ENCODE measurements around the gene CSTF3. TPM values are rescaled to one million over a fixed set of nuclear protein-coding genes. Genes with fewer than 3 reads are reported as not detected.
"Not testable (repeated sequence)": the region's sequence is repeated elsewhere in the genome, so short reads cannot be mapped to it uniquely, and the experiment has no call there.

Gene CSTF3
- total RNA-seq, 2 experiments from 2014 or later = 31.7 to 33.7 TPM

DNA sequence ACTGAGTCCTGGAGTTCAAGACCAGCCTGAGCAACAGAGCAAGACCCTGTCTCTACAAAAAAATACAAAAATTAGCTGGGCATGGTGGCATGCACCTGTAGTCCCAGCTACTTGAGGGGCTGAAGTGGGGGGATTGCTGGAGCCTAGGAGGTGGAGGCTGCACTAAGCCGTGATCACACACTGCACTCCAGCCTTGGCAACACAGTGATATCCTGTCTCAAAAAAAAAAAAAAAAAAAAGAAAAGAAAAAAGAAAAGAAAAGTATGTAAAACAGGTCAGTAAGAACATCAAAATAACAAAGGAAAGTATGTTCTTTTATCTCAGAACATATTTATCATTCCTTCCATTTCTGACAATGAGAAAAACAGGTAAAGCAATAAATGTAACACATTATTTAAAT lies 38.6 kb downstream of the CSTF3 start:
- DNase-seq; H3K4me3 Mint-ChIP-seq; H3K36me3 Mint-ChIP-seq; H3K9me3 Mint-ChIP-seq; CTCF ChIA-PET; H3K27ac Mint-ChIP-seq; intact Hi-C loops (cut with micrococcal nuclease); H3K4me1 Mint-ChIP-seq (ENCODE audit: low read depth); H3K27me3 Mint-ChIP-seq; POLR2A ChIA-PET: not testable (repeated sequence)

DNA sequence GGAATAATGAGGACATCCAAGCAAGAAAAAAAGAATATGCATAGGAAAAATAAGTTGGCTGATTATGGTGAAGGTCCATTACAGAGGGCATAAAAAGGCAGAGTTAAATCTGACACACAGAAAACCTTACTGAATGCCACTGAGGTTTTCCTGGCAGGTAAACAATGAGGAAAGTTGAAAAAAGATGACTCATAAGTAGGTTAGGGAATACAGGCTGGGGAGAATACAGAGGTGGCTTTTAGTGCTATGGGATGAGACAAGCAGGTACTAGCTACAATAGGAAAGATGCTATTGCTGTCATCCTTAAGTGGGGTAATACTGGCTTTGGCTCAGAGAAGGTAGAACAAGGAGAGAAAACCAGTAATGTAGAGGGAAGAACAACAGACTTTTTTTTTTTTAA lies 44.7 kb downstream of the CSTF3 start:
- no peak overlapping the region for H3K27ac Mint-ChIP-seq
- ChIA-PET CTCF (interaction anchor here (0.6 kb wide), 1 partner anchor 11 kb away, joined by 3 read pairs; no protein-coding TSS in a partner anchor), POLR2A (no interaction called here)
- DNase-seq = no peak
- H3K4me1 Mint-ChIP-seq (ENCODE audit: low read depth) = peaks cover 3% of the 10 kb centered on the region
- H3K27me3 Mint-ChIP-seq = no peaks in the 10 kb centered on the region
- no peak overlapping the region for H3K4me3 Mint-ChIP-seq
- H3K9me3 Mint-ChIP-seq = no peaks in the 10 kb centered on the region
- intact Hi-C loops (cut with micrococcal nuclease) = no loop called here
- H3K36me3 Mint-ChIP-seq = peaks cover 1% of the 10 kb centered on the region

DNA sequence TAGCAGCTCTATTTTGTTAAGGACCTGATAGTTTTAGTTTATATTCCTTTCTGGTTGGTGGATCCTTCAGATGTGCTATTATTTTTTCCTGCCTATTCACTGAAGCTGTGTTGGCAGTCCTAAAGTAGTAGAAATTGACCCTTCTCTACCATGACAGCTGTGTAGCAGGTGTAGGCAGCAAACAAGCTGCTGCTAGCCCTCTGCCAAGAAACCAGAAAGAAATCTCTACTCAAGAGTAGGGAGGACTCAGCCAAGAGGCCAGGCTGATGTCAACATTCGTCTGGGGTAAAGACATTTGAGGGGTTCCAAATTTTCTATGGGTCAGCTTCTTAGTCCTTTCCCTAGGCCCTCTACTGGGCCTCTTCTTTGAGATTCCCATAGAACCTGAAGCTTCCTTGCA lies 51.2 kb downstream of the CSTF3 start:
- no peaks in the 10 kb centered on the region for H3K27me3 Mint-ChIP-seq
- H3K4me1 Mint-ChIP-seq (ENCODE audit: low read depth) = no peaks in the 10 kb centered on the region
- H3K36me3 Mint-ChIP-seq = peaks cover 3% of the 10 kb centered on the region
- no peak overlapping the region for H3K27ac Mint-ChIP-seq
- POLR2A ChIA-PET = no interaction called here
- intact Hi-C loops (cut with micrococcal nuclease) = no loop called here
- CTCF ChIA-PET = interaction anchor here (0.9 kb wide), 1 partner anchor 44 kb away, joined by 3 read pairs; no protein-coding TSS in a partner anchor
- no peak overlapping the region for H3K4me3 Mint-ChIP-seq
- H3K9me3 Mint-ChIP-seq = no peaks in the 10 kb centered on the region
- DNase-seq = no peak

DNA sequence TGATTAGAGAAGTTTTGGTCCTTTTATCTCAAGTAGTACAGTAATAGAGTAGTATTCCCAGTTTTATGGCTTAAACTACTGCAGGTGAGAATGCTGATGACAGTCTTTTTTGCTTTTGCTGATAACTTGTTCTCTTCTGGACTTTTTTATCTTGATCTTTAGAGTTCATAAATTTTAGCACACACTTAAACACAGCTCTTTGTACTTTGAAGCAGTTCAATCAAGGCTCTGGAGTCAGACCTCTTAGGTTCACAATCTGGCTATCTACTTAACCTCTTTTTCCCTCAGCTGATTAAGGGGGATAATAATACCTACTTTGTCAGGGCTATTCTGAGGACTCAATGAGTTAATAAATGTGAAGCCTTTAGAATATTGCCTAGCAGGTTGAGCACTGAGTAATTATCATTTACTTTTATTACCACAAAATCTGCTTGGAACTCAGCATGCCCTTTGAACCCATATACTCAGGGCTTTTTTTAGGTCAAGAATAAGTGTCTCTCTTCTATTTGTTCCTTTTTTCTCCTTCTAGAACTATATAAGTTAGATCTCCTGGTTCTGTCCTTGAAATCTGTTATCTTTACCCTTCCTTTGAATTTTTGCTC lies 51.9 kb downstream of the CSTF3 start:
- CTCF ChIA-PET = no interaction called here
- Mint-ChIP-seq H3K27ac (no peak overlapping the region), H3K36me3 (peaks cover 5% of the 10 kb centered on the region), H3K9me3 (no peaks in the 10 kb centered on the region), H3K4me3 (no peak overlapping the region), H3K4me1 (ENCODE audit: low read depth) (no peaks in the 10 kb centered on the region), H3K27me3 (no peaks in the 10 kb centered on the region)
- DNase-seq = no peak
- POLR2A ChIA-PET = no interaction called here
- intact Hi-C loops (cut with micrococcal nuclease) = no loop called here

DNA sequence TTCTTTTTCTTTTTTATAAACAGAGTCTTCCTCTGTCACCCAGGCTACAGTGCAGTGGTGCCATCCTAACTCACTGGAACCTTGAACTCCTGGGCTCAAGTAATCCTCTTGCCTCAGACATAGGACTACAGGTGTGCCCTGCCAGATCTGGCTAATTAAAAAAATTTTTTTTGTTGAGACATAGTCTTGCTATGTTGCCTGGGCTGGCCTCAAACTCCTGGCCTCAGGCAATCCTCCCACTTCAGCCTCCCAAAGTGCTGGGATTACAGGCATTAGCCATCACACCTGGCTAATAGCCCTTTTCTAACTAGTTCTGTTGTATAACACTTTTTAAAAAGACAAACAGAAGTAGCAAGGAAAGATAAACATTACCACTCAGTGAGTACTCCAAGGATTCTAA lies 57.4 kb downstream of the CSTF3 start:
- no peak for DNase-seq
- Mint-ChIP-seq H3K36me3 (peaks cover 18% of the 10 kb centered on the region), H3K27ac (no peak overlapping the region), H3K4me3 (no peak overlapping the region), H3K27me3 (no peaks in the 10 kb centered on the region), H3K9me3 (no peaks in the 10 kb centered on the region), H3K4me1 (ENCODE audit: low read depth) (no peaks in the 10 kb centered on the region)
- intact Hi-C loops (cut with micrococcal nuclease) = no loop called here
- CTCF ChIA-PET = interaction anchor here (0.9 kb wide), 1 partner anchor 179 kb away, joined by 3 read pairs; no protein-coding TSS in a partner anchor
- POLR2A ChIA-PET = no interaction called here

DNA sequence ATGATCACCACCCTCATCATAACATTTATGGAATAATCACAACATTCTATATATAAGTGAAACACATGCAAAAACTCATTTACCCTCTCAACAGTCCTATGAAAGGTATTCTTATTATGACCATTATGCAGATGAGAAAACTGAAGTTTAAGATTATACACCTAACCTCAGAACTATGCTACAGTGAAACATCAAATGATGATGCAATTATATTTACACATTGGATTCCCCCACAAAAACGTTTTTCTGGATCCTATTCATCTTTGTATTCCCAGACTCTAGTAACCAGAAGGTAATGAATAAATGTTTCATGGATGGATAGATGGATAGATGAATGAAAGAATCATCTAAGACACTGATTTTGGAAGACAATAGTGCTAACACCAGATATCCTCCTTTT lies 67.1 kb downstream of the CSTF3 start:
- peaks cover 27% of the 10 kb centered on the region for H3K36me3 Mint-ChIP-seq
- no peaks in the 10 kb centered on the region for H3K4me1 Mint-ChIP-seq (ENCODE audit: low read depth)
- no peak overlapping the region for H3K4me3 Mint-ChIP-seq
- no peak overlapping the region for H3K27ac Mint-ChIP-seq
- H3K27me3 Mint-ChIP-seq = no peaks in the 10 kb centered on the region
- POLR2A ChIA-PET = no interaction called here
- H3K9me3 Mint-ChIP-seq = no peaks in the 10 kb centered on the region
- intact Hi-C loops (cut with micrococcal nuclease) = no loop called here
- no peak for DNase-seq
- CTCF ChIA-PET = interaction anchor here (1.2 kb wide), 1 partner anchor 16 kb away, joined by 3 read pairs; no protein-coding TSS in a partner anchor

DNA sequence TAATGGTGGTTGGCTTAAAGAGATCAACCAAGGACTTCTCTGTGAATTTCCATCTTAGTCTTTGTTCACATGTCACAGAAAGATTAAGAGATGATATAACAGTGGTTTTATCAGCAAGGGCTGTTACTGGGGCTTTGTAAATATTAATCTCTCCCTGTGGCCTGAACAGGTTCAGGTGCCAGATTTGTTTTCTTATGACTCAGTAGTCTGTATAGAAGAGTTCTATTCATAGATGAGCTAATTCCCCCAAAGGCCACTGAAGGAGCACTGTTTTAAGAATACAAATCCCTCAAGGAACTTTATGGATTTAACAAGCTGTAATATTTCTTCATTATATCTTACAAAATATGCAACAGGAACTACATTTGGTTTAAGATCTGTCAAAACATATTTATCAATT lies 71.5 kb downstream of the CSTF3 start:
- no peak overlapping the region for H3K27ac Mint-ChIP-seq
- CTCF ChIA-PET = interaction anchor here (3.1 kb wide), 1 partner anchor 25 kb away, joined by 13 read pairs; no protein-coding TSS in a partner anchor

DNA sequence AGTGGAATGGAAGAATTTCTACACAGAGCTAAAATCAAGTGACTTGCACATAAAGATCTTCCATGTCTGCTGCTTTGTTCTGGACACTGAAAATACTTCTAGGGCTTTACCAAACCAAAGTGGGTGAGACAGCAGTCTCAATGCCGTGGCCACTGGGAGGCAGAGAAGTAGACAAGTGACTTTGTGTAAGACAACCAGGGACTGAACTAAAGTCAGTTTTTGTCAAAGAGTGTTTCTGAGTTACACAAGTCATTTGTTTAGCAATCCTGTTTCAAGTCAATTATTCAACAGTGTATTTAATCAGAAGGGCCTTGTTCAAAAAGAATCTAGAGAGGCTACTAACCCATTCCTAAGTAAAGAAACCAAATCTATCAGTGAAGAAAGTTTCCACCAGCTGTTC lies 75.3 kb downstream of the CSTF3 start:
- no peaks in the 10 kb centered on the region for H3K27me3 Mint-ChIP-seq
- no peak overlapping the region for H3K27ac Mint-ChIP-seq
- intact Hi-C loops (cut with micrococcal nuclease) = no loop called here
- ChIA-PET POLR2A (no interaction called here), CTCF (no interaction called here)
- H3K4me1 Mint-ChIP-seq (ENCODE audit: low read depth) = no peaks in the 10 kb centered on the region
- peaks cover 23% of the 10 kb centered on the region for H3K36me3 Mint-ChIP-seq
- H3K9me3 Mint-ChIP-seq = no peaks in the 10 kb centered on the region
- DNase-seq = no peak
- H3K4me3 Mint-ChIP-seq = no peak overlapping the region

More for the DNA sequence above, 71.5 kb downstream of the CSTF3 start:
- DNase-seq = no peak
- no peaks in the 10 kb centered on the region for H3K4me1 Mint-ChIP-seq (ENCODE audit: low read depth)
- POLR2A ChIA-PET = no interaction called here
- peaks cover 17% of the 10 kb centered on the region for H3K36me3 Mint-ChIP-seq
- H3K27me3 Mint-ChIP-seq = no peaks in the 10 kb centered on the region
- no peak overlapping the region for H3K4me3 Mint-ChIP-seq
- intact Hi-C loops (cut with micrococcal nuclease) = no loop called here
- no peaks in the 10 kb centered on the region for H3K9me3 Mint-ChIP-seq

DNA sequence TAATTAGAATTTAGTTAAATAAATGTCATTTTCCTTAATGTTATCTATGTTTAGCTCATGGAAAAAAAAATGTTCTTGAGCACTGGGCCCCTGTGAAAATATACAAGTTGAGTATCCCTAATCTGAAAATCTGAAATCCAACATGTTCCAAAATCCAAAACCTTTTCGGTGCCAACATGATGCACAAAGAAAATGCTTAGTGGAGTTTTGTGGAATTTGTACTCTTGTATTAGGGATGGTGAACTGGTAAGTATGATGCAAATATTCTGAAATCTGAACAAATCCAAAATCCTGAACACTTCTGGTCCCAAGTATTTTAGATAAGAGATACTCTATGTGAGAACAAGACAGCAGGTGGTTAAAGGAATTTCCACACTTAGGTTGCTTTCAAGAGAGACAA lies 77.4 kb downstream of the CSTF3 start:
- intact Hi-C loops (cut with micrococcal nuclease) = no loop called here
- Mint-ChIP-seq H3K4me3 (no peak overlapping the region), H3K4me1 (ENCODE audit: low read depth) (no peaks in the 10 kb centered on the region), H3K27ac (no peak overlapping the region), H3K27me3 (no peaks in the 10 kb centered on the region), H3K9me3 (no peaks in the 10 kb centered on the region), H3K36me3 (peaks cover 20% of the 10 kb centered on the region)
- ChIA-PET CTCF (no interaction called here), POLR2A (no interaction called here)
- DNase-seq = no peak

DNA sequence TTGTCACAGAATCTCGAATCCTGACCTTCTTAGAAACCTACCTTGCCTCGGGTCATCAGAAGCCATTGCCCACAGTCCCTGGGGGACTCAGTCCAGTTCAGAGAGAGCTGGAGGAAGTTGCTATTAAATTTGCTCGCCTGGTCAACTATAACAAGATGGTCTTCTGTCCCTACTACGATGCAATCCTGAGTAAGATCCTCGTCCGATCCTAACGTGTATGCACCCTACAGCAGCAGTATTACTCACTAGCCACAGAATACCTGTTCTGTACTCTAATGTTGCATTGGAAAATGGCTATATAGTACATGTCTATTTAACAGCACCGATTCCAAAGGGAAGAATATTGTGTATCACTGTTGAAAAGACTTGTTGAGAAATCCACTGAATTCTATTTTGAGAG lies 88.8 kb downstream of the CSTF3 start:
- intact Hi-C loops (cut with micrococcal nuclease) = no loop called here
- ChIA-PET CTCF (interaction anchor here (1.5 kb wide), 1 partner anchor 9 kb away, joined by 5 read pairs; no protein-coding TSS in a partner anchor), POLR2A (no interaction called here)
- peaks cover 32% of the 10 kb centered on the region for H3K36me3 Mint-ChIP-seq
- no peaks in the 10 kb centered on the region for H3K27me3 Mint-ChIP-seq
- DNase-seq = no peak
- no peak overlapping the region for H3K4me3 Mint-ChIP-seq
- no peaks in the 10 kb centered on the region for H3K4me1 Mint-ChIP-seq (ENCODE audit: low read depth)
- no peak overlapping the region for H3K27ac Mint-ChIP-seq
- no peaks in the 10 kb centered on the region for H3K9me3 Mint-ChIP-seq

DNA sequence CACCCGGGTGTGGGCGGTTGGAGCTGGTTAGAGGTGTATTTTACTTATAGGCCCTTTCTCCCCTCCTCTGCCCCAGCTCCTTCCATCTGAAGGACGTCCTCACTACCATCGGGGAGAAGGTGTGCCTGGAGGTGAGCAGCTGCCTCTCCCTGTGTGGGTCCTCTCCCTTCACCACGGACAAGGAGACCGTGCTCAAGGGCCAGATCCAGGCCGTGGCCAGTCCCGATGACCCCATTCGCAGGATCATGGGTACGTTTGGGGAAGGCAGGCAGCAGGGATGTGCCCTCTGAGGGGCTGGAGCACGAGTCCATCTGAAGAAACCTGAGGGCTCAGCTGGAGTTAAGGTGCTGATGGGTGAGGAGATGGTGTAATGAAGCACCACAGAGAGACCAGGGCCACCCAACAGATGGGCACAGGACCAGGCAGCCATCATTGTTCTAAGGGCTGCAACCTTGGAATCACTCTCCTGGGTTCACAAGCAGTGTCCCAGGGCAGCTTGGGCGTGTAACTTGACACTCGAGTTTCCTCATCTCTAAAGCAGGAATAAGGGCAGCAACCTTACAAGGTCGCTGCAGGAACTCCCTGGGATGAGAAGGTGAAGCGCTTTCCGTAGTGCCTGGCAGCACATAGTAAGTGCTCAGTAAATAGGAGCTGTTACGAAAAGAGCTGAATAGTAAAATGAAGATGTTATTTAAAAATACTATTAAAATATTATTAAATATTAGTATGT lies 92.5 kb downstream of the CSTF3 start:
- intact Hi-C loops (cut with micrococcal nuclease) = loop anchor here (5.0 kb wide), 1 partner anchor 259 kb away; no protein-coding TSS in a partner anchor
- ChIA-PET CTCF (interaction anchor here (9.4 kb wide), 1 partner anchor 106 kb away, joined by 263 read pairs; no protein-coding TSS in a partner anchor), POLR2A (interaction anchor here (0.6 kb wide), 1 partner anchor 52 kb away, joined by 3 read pairs; no protein-coding TSS in a partner anchor)
- no peaks in the 10 kb centered on the region for H3K27me3 Mint-ChIP-seq
- peaks cover 14% of the 10 kb centered on the region for H3K36me3 Mint-ChIP-seq
- no peak for DNase-seq
- H3K27ac Mint-ChIP-seq = no peak overlapping the region
- H3K4me1 Mint-ChIP-seq (ENCODE audit: low read depth) = peaks cover 11% of the 10 kb centered on the region
- no peak overlapping the region for H3K4me3 Mint-ChIP-seq
- no peaks in the 10 kb centered on the region for H3K9me3 Mint-ChIP-seq

DNA sequence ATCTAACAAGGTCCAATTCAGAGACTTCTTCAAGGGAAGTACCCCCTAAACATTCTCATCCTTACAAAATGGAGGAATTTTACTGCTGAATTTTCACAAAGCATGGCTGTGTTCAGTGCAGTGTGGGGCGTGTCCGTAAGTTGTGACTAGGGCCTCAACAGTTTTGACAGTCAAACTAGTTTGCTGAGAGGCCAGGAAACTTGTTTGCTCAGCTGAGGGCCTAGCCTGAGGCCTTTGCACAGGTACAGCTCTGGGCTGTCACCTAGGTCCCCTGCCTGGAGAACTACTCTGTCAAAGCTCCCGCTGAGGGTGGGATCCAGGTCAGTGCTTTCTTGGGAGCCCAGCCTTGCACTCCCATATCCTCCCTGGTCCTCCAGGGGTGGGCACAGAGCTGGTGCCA lies 94.0 kb downstream of the CSTF3 start:
- ChIA-PET CTCF (interaction anchor here (0.6 to 9.4 kb wide), 3 partner anchors 23 to 555 kb away, joined by 3 to 263 read pairs (median 3); no protein-coding TSS in a partner anchor), POLR2A (no interaction called here)
- no peak overlapping the region for H3K27ac Mint-ChIP-seq
- no peaks in the 10 kb centered on the region for H3K9me3 Mint-ChIP-seq
- H3K36me3 Mint-ChIP-seq = peaks cover 11% of the 10 kb centered on the region
- no peak for DNase-seq
- intact Hi-C loops (cut with micrococcal nuclease) = loop anchor here (5.0 kb wide), 1 partner anchor 260 kb away; no protein-coding TSS in a partner anchor
- no peak overlapping the region for H3K4me3 Mint-ChIP-seq
- peaks cover 25% of the 10 kb centered on the region for H3K4me1 Mint-ChIP-seq (ENCODE audit: low read depth)
- H3K27me3 Mint-ChIP-seq = no peaks in the 10 kb centered on the region

Measured in activated CD4-positive, alpha-beta memory T cell treated with anti-CD3 and anti-CD28 coated beads for 36 hours (primary cell).